GM13977 (cell line): Measurements from ENCODE around the gene PAM16.

ENCODE experiments used
- DNase-seq: peaks from one replicate; pipeline ENCODE4 v3.0.0; 2012; ENCODE audit warnings: low spot score
- CTCF ChIP-seq: IDR thresholded peaks from 2 replicates; pipeline ENCODE4 v1.5.1; 2012; ENCODE audit warnings: mild to moderate bottlenecking, control low read depth; ENCODE audit not compliant: insufficient read depth; ENCODE audit errors: extremely low read depth, missing control alignments
- in situ Hi-C: fragments of 300-500 bp; cut with MboI; formaldehyde crosslinking; loops from one replicate; pipeline ENCODE4 v1.12.0; 2022; ENCODE audit warnings: low sequenced_read_pairs, low pct_unique_long_range_greater_than_20kb, mixed read lengths, inconsistent platforms; ENCODE audit not compliant: unreplicated experiment

The PAM16 gene

GRCh38 chr16:4333308-4333638 is 17.8 kb downstream of the PAM16 start:
- no peak for TF ChIP-seq CTCF
- no peak for DNase-seq
- in situ Hi-C loops: loop anchor here (5.0 kb wide), 1 partner anchor 46 kb away; no protein-coding TSS in a partner anchor

- in situ Hi-C loops: loop anchor here (5.0 kb wide), 1 partner anchor 45 kb away; no protein-coding TSS in a partner anchor
- TF ChIP-seq CTCF: no peak
- DNase-seq: no peak
Observed at GRCh38 chr16:4332623-4333307, 18.4 kb downstream of the PAM16 start.

- no peak for TF ChIP-seq CTCF
- DNase-seq: no peak
- in situ Hi-C loops: loop anchor here (5.0 kb wide), 1 partner anchor 45 kb away; no protein-coding TSS in a partner anchor
Observed at GRCh38 chr16:4332083-4332482, 19.0 kb downstream of the PAM16 start.

- in situ Hi-C loops: loop anchor here (5.0 kb wide), 1 partner anchor 43 kb away; no protein-coding TSS in a partner anchor
- peak; percentile 93 for DNase-seq
- peak; percentile 97 for TF ChIP-seq CTCF
Observed at GRCh38 chr16:4330277-4330874, 20.7 kb downstream of the PAM16 start.

GRCh38 chr16:4328782-4329775 is 22.0 kb downstream of the PAM16 start:
- DNase-seq: no peak
- in situ Hi-C loops: no loop called here
- no peak for TF ChIP-seq CTCF

GRCh38 chr16:4328046-4328781 is 22.9 kb downstream of the PAM16 start:
- in situ Hi-C loops: no loop called here
- TF ChIP-seq CTCF: peak; percentile 58
- DNase-seq: peak; percentile 85
